T-helper 2 cell (primary cell): Measurements from ENCODE around the gene ACTN2.

Experiments used
- DNase-seq, 5 experiments: peaks; one replicate each; pipeline versions ENCODE4 v3.0.0 to v3.0.0-alpha.2; 2012 to 2022

ACTN2 gene

DNA sequence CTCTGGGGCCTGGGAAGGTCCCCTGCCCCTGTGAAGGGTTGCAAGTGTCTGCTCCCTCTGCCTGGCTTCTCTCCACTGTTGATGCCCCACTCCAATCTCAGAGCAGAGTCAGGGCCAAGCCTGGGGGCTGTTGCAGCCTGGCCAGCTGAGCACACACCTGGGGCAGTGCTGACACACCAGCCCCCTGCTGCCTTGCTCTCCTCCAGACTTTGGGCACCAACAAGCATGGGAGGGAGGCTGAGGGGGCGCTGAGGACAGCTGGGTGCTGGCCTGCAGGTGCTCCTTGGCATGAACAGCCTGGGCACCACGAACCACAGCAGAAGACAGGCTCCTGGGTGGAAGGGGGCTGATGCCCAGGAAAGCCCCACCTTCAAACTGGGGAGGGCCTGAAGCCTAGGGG lies 99.2 kb downstream of the ACTN2 start:
- DNase-seq = no peak

DNA sequence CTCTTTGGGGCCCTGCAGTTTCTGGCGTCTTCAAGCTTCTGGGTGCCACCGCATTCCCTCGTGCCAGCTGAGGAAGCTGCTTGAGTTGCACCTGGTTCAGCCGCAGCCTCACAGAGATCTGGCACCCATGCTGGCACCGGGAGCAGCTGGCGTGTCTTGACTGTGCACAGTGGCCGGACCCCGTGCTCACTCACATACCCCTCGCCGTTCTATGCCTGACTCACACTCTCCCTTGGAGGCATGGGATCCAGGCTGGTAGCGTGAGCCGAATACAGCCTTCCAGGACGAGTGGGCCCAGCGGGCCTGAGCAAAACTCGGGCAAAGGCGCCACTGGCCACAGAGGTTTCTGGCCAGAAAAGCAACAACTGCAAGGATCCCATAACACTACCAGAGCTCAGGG lies 100.2 kb downstream of the ACTN2 start:
- DNase-seq = no peak

DNA sequence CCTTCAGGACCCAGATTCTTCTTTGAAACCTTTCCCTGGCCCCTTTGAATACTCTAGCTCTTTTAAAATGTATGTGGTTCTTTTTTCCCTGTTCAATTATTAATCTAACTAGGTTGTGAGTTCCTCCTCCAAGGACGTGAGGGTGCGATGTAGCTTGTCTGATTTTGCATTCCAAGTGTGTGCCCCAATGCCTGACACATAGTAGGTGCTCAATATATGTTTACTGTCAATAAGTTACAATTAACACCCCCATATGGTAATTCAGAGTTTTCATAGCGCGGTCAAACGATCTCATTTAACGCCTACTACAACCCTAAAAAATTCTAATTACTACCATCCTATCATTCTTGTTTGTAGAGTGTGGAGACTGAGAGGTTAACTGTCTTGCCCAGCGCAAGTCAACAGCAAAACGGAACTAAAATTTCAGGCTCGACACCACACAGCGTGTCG lies 108.3 kb downstream of the ACTN2 start:
- no peak for DNase-seq

DNA sequence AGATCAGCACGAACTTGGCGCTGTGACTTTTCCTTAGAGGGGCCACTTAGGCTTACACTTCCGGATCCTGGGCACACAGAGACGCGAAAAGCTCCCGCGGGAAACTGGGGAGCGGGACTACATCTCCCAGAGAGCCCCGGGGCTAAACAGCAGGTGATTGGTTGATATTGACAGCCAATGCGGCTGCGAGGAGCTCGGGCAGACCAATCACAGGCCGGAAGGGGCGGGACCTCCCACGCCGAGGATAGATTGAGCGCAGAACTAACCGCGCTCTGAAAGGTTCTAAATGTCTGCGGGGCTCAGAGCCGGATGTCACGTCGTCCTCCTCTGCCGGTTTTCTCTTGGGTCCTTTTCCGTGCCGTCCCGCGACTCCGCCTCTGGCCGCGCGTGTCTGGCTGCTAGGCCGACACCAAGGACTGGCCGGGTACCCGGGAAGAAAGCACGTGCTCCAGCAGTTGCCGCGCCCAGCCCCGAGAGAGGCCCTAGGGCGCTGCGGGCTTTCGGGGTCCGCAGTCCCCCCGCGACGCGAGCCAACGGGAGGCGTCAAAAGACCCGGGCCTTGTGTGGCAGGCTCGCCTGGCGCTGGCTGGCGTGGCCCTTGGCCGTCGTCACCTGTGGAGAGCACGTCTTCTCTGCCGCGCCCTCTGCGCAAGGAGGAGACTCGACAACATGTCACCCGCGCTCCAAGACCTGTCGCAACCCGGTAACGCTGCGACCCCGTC lies 108.9 kb downstream of the ACTN2 start, which contains the start of gene MTR:
MTR (plus strand) TSS at position 258 of the 722 bp plus-strand sequence; CDS start at position 670, 412 bp downstream.
- peak; percentile 83 to 98 (median 94) for DNase-seq

- DNase-seq = peak in 3 of 5 experiments; percentile 63 to 74 (median 65)
Measured at GRCh38 chr1:236795757-236796667, 109.7 kb downstream of the ACTN2 start.

DNA sequence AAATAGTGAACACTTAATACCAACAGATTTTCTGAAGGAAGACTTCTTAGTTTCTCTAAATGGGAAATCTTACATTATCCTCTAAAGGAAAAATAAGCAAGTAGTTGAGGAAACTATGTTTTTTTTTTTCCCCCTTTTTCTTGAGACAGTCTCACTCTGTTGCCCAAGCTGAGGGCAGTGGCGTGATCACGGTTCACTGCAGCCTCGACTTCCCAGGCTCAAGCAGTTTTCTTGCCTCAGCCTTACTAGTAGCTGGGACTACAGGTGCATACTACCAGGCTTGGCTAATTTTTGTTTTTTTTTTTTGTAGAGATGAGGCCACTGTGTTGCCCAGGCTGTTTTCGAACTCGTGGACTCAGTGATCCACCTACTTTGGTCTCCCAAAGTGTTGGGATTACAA lies 112.7 kb downstream of the ACTN2 start:
- DNase-seq = no peak

GRCh38 chr1:236800002-236800620 lies 113.8 kb downstream of the ACTN2 start:
- DNase-seq = no peak

GRCh38 chr1:236800623-236801022 lies 114.3 kb downstream of the ACTN2 start:
- DNase-seq = no peak

GRCh38 chr1:236802264-236802663 lies 116.0 kb downstream of the ACTN2 start:
- no peak for DNase-seq

DNA sequence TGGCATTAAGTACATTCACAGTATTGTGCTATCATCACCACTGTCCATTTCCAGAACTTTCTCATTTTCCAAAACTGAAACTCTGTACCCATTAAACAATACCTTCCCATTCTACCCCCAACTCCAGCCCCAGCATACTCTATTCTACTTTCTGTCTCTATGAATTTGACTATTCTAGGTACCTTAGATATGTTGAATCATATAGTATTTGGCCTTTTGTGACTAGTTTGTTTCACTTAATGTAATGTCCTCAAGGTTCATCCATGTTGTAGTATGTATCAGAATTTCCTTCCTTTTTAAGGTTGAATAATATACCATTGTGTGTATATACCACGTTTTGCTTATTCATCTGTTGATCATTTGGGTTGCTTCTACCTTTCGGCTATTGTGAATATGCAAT lies 120.3 kb downstream of the ACTN2 start:
- DNase-seq = no peak

DNA sequence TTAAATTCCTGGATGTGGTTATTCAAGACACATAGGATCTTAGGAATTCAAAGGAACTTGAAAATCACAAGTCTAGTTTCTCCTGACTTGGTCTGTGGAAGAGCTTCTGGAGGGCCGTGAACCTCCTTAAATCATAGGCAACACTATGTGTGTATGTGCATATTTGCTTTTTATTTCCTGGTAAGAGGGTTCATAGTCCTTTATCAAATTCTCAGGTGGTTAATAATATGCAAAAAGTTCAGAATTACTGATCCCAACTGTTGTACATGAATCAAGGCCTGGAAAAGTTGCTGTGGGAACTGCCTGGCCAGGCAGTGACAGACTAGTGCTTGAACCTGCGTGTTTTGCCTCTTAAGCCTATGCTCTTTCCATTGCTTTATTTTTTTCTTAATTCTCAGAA lies 121.7 kb downstream of the ACTN2 start:
- DNase-seq = no peak

DNA sequence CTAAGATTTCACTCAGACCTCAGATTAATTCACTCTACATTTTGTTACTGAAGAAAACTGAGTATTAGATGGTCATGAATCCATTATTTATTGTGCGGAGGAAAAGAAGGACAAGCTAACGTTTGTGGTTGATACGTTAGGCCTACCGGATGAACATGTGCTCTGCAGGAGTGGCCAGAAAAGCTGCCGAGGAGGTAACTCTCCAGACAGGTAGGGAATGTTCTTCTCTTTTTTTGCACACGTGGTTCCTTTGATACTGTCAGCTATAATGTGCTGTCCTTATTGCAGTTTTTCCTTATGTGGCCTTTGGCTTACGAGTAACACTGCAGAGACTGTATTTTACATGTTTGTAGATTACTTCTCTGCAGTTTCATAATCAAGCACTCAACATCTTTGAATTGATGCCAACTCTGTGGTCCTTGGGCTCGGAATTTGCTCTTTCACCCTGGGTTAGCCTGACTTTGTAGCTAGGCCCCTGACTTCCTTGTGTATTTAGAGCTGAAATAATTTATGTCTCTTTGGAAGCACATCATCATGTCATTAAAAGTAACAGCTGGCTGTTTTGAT lies 122.3 kb downstream of the ACTN2 start:
- DNase-seq = no peak

DNA sequence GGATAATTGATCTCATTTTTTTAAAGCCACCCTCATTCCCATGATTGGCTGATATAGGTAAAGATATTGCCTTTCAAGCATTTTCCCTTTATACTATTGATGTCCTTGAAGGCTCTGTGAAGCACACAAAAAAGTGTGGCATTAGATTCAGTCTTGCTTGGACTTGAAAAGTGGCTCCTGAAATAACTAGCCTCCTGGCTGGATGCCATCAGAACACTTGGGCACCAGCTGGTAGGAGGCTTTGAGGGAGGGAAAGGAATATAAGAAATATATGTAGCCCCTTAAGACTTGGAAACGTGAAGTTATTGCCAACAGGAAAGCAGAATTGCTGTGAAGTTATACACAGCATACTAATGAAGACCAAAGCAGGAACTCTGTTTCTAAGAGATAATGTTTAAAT lies 122.8 kb downstream of the ACTN2 start:
- no peak for DNase-seq

DNA sequence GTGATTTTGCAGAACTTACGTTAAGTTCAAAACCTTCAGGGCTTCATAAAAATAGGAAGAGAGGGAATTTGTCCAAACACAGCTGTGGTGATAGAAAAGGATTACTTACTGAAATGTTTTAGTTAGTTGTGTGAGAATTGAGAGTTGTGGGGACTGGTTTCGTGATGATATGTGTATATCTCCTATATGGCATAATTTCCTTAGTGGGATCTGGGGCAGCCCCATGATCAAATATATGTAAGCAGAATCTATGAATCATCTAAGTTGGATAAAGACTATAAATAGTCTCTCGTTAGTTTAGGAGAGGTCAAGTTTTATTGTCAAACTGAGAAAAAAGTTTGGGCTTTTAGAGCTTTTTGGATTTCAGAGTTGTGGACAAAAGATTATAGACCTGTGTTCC lies 123.7 kb downstream of the ACTN2 start:
- no peak for DNase-seq

GRCh38 chr1:236812334-236813030 lies 126.2 kb downstream of the ACTN2 start:
- DNase-seq = no peak
